Keratinocyte (primary cell): ENCODE measurements around the gene CD74. TPM values are rescaled to one million over a fixed set of nuclear protein-coding genes. Genes with fewer than 3 reads are reported as not detected.

ENCODE experiments used
- DNase-seq: peaks from one replicate; pipeline ENCODE4 v3.0.0-alpha.2; 2011; ENCODE audit warnings: low read depth, missing footprints, low spot score
- FAIRE-seq: peaks from 2 replicates; lab custom pipeline; 2011; peaks lifted over from hg19 to GRCh38; lab: Jason Lieb, UNC
- H2AFZ ChIP-seq: 2 replicates; pipeline ENCODE4 v1.6.0; 2012; ENCODE audit warnings: low read length, control low read depth, inconsistent platforms; ENCODE audit not compliant: control insufficient read depth
- H3K27ac ChIP-seq: 2 replicates; pipeline ENCODE4 v1.5.1; 2011; ENCODE audit warnings: low read length; ENCODE audit not compliant: control insufficient read depth, insufficient read depth
- H3K27me3 ChIP-seq: 3 replicates; pipeline ENCODE4 v1.6.0; 2011; ENCODE audit warnings: low read length; ENCODE audit not compliant: control insufficient read depth, insufficient read depth; ENCODE audit errors: extremely low read depth
- H3K36me3 ChIP-seq, 2 experiments: 2 replicates in 1 of 2; 3 replicates in 1 of 2; pipeline ENCODE4 v1.5.1; 2011; ENCODE audit warnings: low read length in 2 of 2, mild to moderate bottlenecking in 1 of 2; ENCODE audit not compliant: control insufficient read depth in 2 of 2, insufficient read depth in 2 of 2; ENCODE audit errors: extremely low read depth in 1 of 2
- H3K4me1 ChIP-seq: 3 replicates; pipeline ENCODE4 v1.5.1; 2011; ENCODE audit warnings: low read length; ENCODE audit not compliant: control insufficient read depth, insufficient read depth; ENCODE audit errors: extremely low read depth
- H3K4me2 ChIP-seq: 3 replicates; pipeline ENCODE4 v1.6.0; 2011; ENCODE audit warnings: low read depth, low read length; ENCODE audit not compliant: control insufficient read depth, insufficient read depth; ENCODE audit errors: extremely low read depth
- H3K4me3 ChIP-seq, 3 experiments: fragments of 200-600 bp in 1 of 3; sonication (generic) in 1 of 3; 2 replicates in 2 of 3; 3 replicates in 1 of 3; pipeline ENCODE4 v1.5.1; 2011 to 2016; ENCODE audit warnings: low read length in 3 of 3, mild to moderate bottlenecking in 3 of 3, control low read depth in 2 of 3, inconsistent platforms in 1 of 3, low read depth in 1 of 3, mixed read lengths in 1 of 3, mixed run types in 1 of 3, moderate library complexity in 1 of 3; ENCODE audit not compliant: control insufficient read depth in 2 of 3, insufficient read depth in 2 of 3; ENCODE audit errors: extremely low read depth in 1 of 3
- H3K79me2 ChIP-seq: 2 replicates; pipeline ENCODE4 v1.6.0; 2012; ENCODE audit warnings: low read length; ENCODE audit not compliant: control insufficient read depth, insufficient read depth
- H3K9ac ChIP-seq: 3 replicates; pipeline ENCODE4 v1.6.0; 2011; ENCODE audit warnings: low read length; ENCODE audit not compliant: control insufficient read depth, insufficient read depth; ENCODE audit errors: extremely low read depth
- H3K9me1 ChIP-seq: 3 replicates; pipeline ENCODE4 v1.6.0; 2011; ENCODE audit warnings: low read length; ENCODE audit not compliant: control insufficient read depth, insufficient read depth; ENCODE audit errors: extremely low read depth
- H3K9me3 ChIP-seq: 2 replicates; pipeline ENCODE4 v1.5.1; 2012; ENCODE audit warnings: low read depth, low read length; ENCODE audit not compliant: control insufficient read depth
- H4K20me1 ChIP-seq: 3 replicates; pipeline ENCODE4 v1.6.0; 2011; ENCODE audit warnings: low read length; ENCODE audit not compliant: control insufficient read depth, insufficient read depth; ENCODE audit errors: extremely low read depth
- EZH2 ChIP-seq: IDR thresholded peaks from one replicate; pipeline ENCODE4 v1.6.1; 2012; ENCODE audit warnings: inconsistent platforms, mild to moderate bottlenecking, low read length, moderate library complexity
- dilution Hi-C: fragments of 300-500 bp; cut with MboI; formaldehyde crosslinking; loops from one replicate; pipeline ENCODE4 v1.7.0; 2020; ENCODE audit warnings: low sequenced_read_pairs; ENCODE audit not compliant: extremely low pct_ligation_motif_present
- polyA plus RNA-seq, 5 experiments: library from polyadenylated mRNA; depleted of rRNA in 3 of 5; stranded (reverse) in 3 of 5; stranded (forward) in 1 of 5; unstranded in 1 of 5; fragments of >200 nt; gene quantifications; 1 replicate in 1 of 5; 2 replicates in 3 of 5; 3 replicates in 1 of 5; pipeline versions ENCODE4 v1.2.1 to v1.2.3, GENCODE V29; 2011 to 2012; ENCODE audit warnings: missing spikeins in 2 of 5, low read depth in 1 of 5, low replicate concordance in 1 of 5
- TF ChIP-seq, protein P1 (sequence below), 3 experiments: IDR thresholded peaks in 1 of 3; conservative IDR thresholded peaks in 1 of 3; optimal IDR thresholded peaks in 1 of 3; 2 replicates in 2 of 3; 3 replicates in 1 of 3; pipeline versions ENCODE3 to v1.5.1; 2011; ENCODE audit warnings: low read length in 3 of 3, mild to moderate bottlenecking in 3 of 3, moderate library complexity in 2 of 3, control low read depth in 1 of 3, inconsistent platforms in 1 of 3; ENCODE audit not compliant: insufficient read depth in 2 of 3; ENCODE audit errors: extremely low read depth in 1 of 3

The CD74 gene
- polyA plus RNA-seq, 1 donor (not counting 4 experiments of a cell fraction or from before 2014, with no cell fraction given) = 0.71 TPM

DNA sequence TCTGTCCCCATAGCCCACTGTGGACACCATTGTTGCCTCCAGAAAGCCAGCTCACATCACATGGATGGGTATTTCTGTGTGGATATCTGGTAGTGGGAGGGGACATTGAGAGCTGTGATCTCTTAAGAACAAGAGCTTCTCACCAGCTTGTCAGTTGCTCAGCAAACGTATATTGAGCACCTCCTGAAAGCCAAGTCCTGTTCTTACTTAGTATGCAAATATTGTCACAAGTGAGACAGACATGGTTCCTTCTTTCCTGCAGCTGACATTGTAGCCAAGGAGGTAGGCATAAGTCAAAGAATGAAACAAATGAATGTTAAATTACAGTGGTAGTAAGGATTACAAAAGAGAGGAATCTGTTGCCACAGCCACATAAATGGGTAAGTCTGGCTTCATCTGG, 51.4 kb downstream of the CD74 start:
- TF ChIP-seq, protein P1, sequence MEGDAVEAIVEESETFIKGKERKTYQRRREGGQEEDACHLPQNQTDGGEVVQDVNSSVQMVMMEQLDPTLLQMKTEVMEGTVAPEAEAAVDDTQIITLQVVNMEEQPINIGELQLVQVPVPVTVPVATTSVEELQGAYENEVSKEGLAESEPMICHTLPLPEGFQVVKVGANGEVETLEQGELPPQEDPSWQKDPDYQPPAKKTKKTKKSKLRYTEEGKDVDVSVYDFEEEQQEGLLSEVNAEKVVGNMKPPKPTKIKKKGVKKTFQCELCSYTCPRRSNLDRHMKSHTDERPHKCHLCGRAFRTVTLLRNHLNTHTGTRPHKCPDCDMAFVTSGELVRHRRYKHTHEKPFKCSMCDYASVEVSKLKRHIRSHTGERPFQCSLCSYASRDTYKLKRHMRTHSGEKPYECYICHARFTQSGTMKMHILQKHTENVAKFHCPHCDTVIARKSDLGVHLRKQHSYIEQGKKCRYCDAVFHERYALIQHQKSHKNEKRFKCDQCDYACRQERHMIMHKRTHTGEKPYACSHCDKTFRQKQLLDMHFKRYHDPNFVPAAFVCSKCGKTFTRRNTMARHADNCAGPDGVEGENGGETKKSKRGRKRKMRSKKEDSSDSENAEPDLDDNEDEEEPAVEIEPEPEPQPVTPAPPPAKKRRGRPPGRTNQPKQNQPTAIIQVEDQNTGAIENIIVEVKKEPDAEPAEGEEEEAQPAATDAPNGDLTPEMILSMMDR (optimal IDR thresholded peaks at IDR 0.05 in 1 of 3, IDR thresholded peaks at IDR 0.05 in 1 of 3, conservative IDR thresholded peaks at IDR 0.05 in 1 of 3; ENCODE audit: extremely low read depth in 1 of 3, insufficient read depth in 2 of 3, low read length in 3 of 3) = no peak
- TF ChIP-seq EZH2 = no peak
- Histone ChIP-seq H3K79me2 (peaks cover 48% of the 10 kb centered on the region), H3K36me3 (peaks cover 27 to 40% of the 10 kb centered on the region in 2 experiments), H2AFZ (no peak overlapping the region), H3K27ac (no peak overlapping the region), H3K27me3 (no peaks in the 10 kb centered on the region), H4K20me1 (peaks cover 11% of the 10 kb centered on the region), H3K9ac (no peak overlapping the region), H3K4me1 (peaks cover 12% of the 10 kb centered on the region), H3K4me3 (no peak overlapping the region), H3K9me1 (no peaks in the 10 kb centered on the region), H3K4me2 (no peak overlapping the region), H3K9me3 (no peaks in the 10 kb centered on the region)
- no peak for FAIRE-seq
- no peak for DNase-seq
- dilution Hi-C loops = no loop called here

DNA sequence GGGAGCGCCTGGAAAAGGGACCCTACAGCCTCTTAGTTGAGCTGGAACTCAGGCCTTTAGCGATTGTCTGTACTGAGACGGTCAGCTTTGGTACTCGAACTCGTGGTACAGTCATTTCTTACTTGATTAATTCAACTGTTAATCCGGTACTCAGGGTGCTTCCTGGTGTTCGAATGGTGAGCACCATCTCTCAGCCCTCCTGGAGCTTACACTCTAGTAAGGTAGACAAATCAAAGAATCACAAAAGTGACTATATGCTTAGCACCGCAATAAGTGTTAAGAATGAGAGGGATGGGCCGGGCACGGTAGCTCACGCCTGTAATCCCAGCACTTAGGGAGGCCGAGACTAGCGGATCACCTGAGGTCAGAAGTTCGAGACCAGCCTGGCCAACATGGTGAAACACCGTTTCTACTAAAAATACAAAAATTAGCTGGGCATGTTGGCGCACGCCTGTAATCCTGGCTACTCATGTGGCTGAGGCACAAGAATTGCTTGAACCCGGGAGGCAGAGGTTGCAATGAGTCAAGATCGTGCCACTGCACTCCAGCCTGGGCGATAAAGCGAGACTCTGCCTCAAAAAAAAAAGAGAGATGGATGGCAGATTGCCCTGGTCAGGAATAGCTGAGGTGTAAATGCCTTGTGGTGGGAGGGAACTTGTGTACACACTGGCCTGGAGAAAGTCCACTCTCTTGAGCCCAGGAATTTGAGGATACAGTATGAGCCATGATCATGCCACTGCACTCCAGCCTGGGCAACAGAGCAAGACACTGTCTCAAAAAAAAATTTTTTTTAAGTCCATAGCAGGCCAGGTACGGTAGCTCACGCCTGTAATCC, 54.2 kb downstream of the CD74 start:
- Histone ChIP-seq H2AFZ (peak overlapping the region; percentile 76), H3K27me3 (no peaks in the 10 kb centered on the region), H3K9ac (peak overlapping the region; percentile 88), H3K4me2 (peak overlapping the region; percentile 77), H3K9me1 (no peaks in the 10 kb centered on the region), H3K9me3 (no peaks in the 10 kb centered on the region), H3K4me3 (peak overlapping the region; percentile 63 to 93 (median 87)), H3K27ac (peak overlapping the region; percentile 91), H3K4me1 (peaks cover 12% of the 10 kb centered on the region), H3K79me2 (peaks cover 48% of the 10 kb centered on the region), H3K36me3 (peaks cover 14 to 22% of the 10 kb centered on the region in 2 experiments), H4K20me1 (peaks cover 9% of the 10 kb centered on the region)
- DNase-seq (no peak), FAIRE-seq (no peak)
- dilution Hi-C loops = no loop called here
- TF ChIP-seq, protein P1 (optimal IDR thresholded peaks at IDR 0.05 in 1 of 3, IDR thresholded peaks at IDR 0.05 in 1 of 3, conservative IDR thresholded peaks at IDR 0.05 in 1 of 3; ENCODE audit: extremely low read depth in 1 of 3, insufficient read depth in 2 of 3, low read length in 3 of 3) = no peak
